GM19025 (cell line): ENCODE data around the gene KIAA1217.

ENCODE experiments used
- ATAC-seq: cut with Tn5 transposase; IDR thresholded peaks from one replicate; pipeline ENCODE4 v1.9.1; 2021; ENCODE audit warnings: mild to moderate bottlenecking, low read depth, moderate library complexity; ENCODE audit not compliant: unreplicated experiment

The KIAA1217 gene

GRCh38 chr10:24390146-24390700 is 181.3 kb downstream of the KIAA1217 start:
- no peak for ATAC-seq

GRCh38 chr10:24390746-24391145 is 181.8 kb downstream of the KIAA1217 start:
- ATAC-seq, result no peak

- no peak for ATAC-seq
Measured at GRCh38 chr10:24393201-24393600, 184.3 kb downstream of the KIAA1217 start.

- no peak for ATAC-seq
Measured at GRCh38 chr10:24394461-24395190, 185.7 kb downstream of the KIAA1217 start.

GRCh38 chr10:24396396-24396795 is 187.5 kb downstream of the KIAA1217 start:
- no peak for ATAC-seq

- ATAC-seq, result no peak
Measured at GRCh38 chr10:24397662-24398061, 188.7 kb downstream of the KIAA1217 start.

GRCh38 chr10:24404567-24404966 is 195.6 kb downstream of the KIAA1217 start:
- no peak for ATAC-seq

- no peak for ATAC-seq
Measured at GRCh38 chr10:24405635-24406034, 196.7 kb downstream of the KIAA1217 start.

GRCh38 chr10:24406809-24407483 is 198.0 kb downstream of the KIAA1217 start:
- ATAC-seq, result no peak

GRCh38 chr10:24407928-24408327 is 199.0 kb downstream of the KIAA1217 start:
- no peak for ATAC-seq

- no peak for ATAC-seq
Measured at GRCh38 chr10:24408365-24408764, 199.4 kb downstream of the KIAA1217 start.

- ATAC-seq, result no peak
Measured at GRCh38 chr10:24414597-24414996, 205.7 kb downstream of the KIAA1217 start.

GRCh38 chr10:24415455-24416125 is 206.7 kb downstream of the KIAA1217 start:
- no peak for ATAC-seq

GRCh38 chr10:24416248-24416647 is 207.3 kb downstream of the KIAA1217 start:
- no peak for ATAC-seq

- ATAC-seq, result no peak
Measured at GRCh38 chr10:24417053-24417452, 208.1 kb downstream of the KIAA1217 start.

GRCh38 chr10:24418532-24418931 is 209.6 kb downstream of the KIAA1217 start:
- no peak for ATAC-seq

- no peak for ATAC-seq
Measured at GRCh38 chr10:24419066-24419465, 210.1 kb downstream of the KIAA1217 start.

GRCh38 chr10:24425151-24425550 is 216.2 kb downstream of the KIAA1217 start:
- no peak for ATAC-seq

GRCh38 chr10:24427678-24428409 is 218.9 kb downstream of the KIAA1217 start:
- no peak for ATAC-seq

GRCh38 chr10:24428410-24428782 is 219.5 kb downstream of the KIAA1217 start:
- ATAC-seq, result no peak

- no peak for ATAC-seq
Measured at GRCh38 chr10:24430591-24430990, 221.7 kb downstream of the KIAA1217 start.
